ENCODE results near the gene PTPRA. TPM values are rescaled to one million over a fixed set of nuclear protein-coding genes. Genes with fewer than 3 reads are reported as not detected.

The PTPRA gene
- total and polyA plus RNA-seq, 2 donors (not counting 3 experiments of a cell fraction or from before 2014, with no cell fraction given), result 43.2 to 53.4 TPM

DNA sequence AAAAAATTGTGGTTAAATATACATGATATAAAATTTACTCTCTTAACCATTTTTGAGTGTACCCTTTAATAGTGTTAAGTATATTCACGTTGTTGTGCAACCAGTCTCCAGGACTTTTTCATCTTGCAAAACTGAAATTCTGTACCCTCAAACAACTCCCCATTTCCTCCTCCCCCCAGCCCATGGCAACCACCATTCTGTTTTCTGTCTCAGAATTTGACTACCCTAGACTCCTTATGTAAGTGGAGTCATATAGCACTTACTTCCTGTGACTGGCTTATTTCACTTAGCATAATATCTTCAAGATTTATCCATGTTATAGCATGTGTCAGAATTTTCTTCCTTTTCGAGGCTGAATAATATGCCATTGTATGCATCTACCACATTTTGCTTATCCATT lies 27.7 kb upstream of the PTPRA start:
- CTCF ChIA-PET, result interaction anchor here (1.7 kb wide), 1 partner anchor 93 kb away, joined by 4 read pairs; no protein-coding TSS in a partner anchor
- peaks cover 3% of the 10 kb centered on the region for H3K79me2 ChIP-seq (ENCODE audit: control insufficient read depth, insufficient read depth, low read length)
- FAIRE-seq, result no peak
- TF ChIP-seq, protein P1, sequence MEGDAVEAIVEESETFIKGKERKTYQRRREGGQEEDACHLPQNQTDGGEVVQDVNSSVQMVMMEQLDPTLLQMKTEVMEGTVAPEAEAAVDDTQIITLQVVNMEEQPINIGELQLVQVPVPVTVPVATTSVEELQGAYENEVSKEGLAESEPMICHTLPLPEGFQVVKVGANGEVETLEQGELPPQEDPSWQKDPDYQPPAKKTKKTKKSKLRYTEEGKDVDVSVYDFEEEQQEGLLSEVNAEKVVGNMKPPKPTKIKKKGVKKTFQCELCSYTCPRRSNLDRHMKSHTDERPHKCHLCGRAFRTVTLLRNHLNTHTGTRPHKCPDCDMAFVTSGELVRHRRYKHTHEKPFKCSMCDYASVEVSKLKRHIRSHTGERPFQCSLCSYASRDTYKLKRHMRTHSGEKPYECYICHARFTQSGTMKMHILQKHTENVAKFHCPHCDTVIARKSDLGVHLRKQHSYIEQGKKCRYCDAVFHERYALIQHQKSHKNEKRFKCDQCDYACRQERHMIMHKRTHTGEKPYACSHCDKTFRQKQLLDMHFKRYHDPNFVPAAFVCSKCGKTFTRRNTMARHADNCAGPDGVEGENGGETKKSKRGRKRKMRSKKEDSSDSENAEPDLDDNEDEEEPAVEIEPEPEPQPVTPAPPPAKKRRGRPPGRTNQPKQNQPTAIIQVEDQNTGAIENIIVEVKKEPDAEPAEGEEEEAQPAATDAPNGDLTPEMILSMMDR (IDR thresholded peaks at IDR 0.05; ENCODE audit: extremely low read depth in 1 of 2, insufficient read depth in 1 of 2, low read depth in 1 of 2, low read length in 2 of 2), result no peak
- TF ChIP-seq, protein P2, sequence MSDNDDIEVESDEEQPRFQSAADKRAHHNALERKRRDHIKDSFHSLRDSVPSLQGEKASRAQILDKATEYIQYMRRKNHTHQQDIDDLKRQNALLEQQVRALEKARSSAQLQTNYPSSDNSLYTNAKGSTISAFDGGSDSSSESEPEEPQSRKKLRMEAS (IDR thresholded peaks at IDR 0.05; ENCODE audit: insufficient read depth, insufficient read length), result no peak
- no peak for TF ChIP-seq FOS (IDR thresholded peaks at IDR 0.05; ENCODE audit: borderline replicate concordance, insufficient read depth, low read length)
- TF ChIP-seq JUN (IDR thresholded peaks at IDR 0.05; ENCODE audit: borderline replicate concordance, insufficient read depth, insufficient read length, low read depth), result no peak
- TF ChIP-seq GATA2 (IDR thresholded peaks at IDR 0.05; ENCODE audit: insufficient read depth, insufficient read length, low read depth, low read length), result no peak
- no peak for TF ChIP-seq POLR2AphosphoS5 (IDR thresholded peaks at IDR 0.05; ENCODE audit: insufficient read depth, low read depth, low read length)
- TF ChIP-seq MYC (IDR thresholded peaks at IDR 0.05; ENCODE audit: low read depth, low read length), result no peak
- no peak for TF ChIP-seq EZH2 (IDR thresholded peaks at IDR 0.05; ENCODE audit: borderline replicate concordance, low read depth, low read length, severe bottlenecking)
- TF ChIP-seq POLR2A (IDR thresholded peaks at IDR 0.05; ENCODE audit: low read depth, low read length), result no peak
- BruUV-seq (replicated peaks), result no TSS peak
- H4K20me1 ChIP-seq (replicated peaks; ENCODE audit: control insufficient read depth, extremely low read depth, insufficient read depth, low read length), result no peaks in the 10 kb centered on the region
- H3K27ac ChIP-seq (ENCODE audit: insufficient read depth, low read depth, low read length), result no peak overlapping the region
- H2AFZ ChIP-seq (ENCODE audit: low read depth, low read length), result no peak overlapping the region
- POLR2A ChIA-PET, result no interaction called here
- no peaks in the 10 kb centered on the region for H3K27me3 ChIP-seq (ENCODE audit: control insufficient read depth in 2 of 2, insufficient read depth in 2 of 2, low read length in 2 of 2)
- no peaks in the 10 kb centered on the region for H3K9me3 ChIP-seq (replicated peaks; ENCODE audit: control insufficient read depth, insufficient read depth, low read length)
- H3K4me1 ChIP-seq (ENCODE audit: control insufficient read depth, extremely low read depth, insufficient read depth, low read length), result peaks cover 4% of the 10 kb centered on the region
- no peaks in the 10 kb centered on the region for H3K9me1 ChIP-seq (replicated peaks; ENCODE audit: control insufficient read depth, extremely low read depth, insufficient read depth, low read length)
- H3K4me3 ChIP-seq (replicated peaks in 1 of 3; ENCODE audit: insufficient read depth in 1 of 3, low read depth in 1 of 3, low read length in 3 of 3), result no peak overlapping the region
- no peak overlapping the region for H3K4me2 ChIP-seq (ENCODE audit: insufficient read depth, low read length)
- no peak overlapping the region for H3K9ac ChIP-seq (replicated peaks; ENCODE audit: extremely low read depth, insufficient read depth, low read length)
- H3K36me3 ChIP-seq (ENCODE audit: control insufficient read depth in 2 of 2, extremely low read depth in 1 of 2, insufficient read depth in 2 of 2, low read length in 2 of 2), result no peaks in the 10 kb centered on the region
- DNase-seq (ENCODE audit: low read depth, low spot score), result no peak
- intact Hi-C loops (cut with micrococcal nuclease) (no loop called here), dilution Hi-C loops (cut with MboI; ENCODE audit: extremely low pct_ligation_motif_present, low sequenced_read_pairs) (no loop called here)

Measured in endothelial cell of umbilical vein (primary cell).